ENCODE results near the gene RFFL.

The RFFL gene

DNA sequence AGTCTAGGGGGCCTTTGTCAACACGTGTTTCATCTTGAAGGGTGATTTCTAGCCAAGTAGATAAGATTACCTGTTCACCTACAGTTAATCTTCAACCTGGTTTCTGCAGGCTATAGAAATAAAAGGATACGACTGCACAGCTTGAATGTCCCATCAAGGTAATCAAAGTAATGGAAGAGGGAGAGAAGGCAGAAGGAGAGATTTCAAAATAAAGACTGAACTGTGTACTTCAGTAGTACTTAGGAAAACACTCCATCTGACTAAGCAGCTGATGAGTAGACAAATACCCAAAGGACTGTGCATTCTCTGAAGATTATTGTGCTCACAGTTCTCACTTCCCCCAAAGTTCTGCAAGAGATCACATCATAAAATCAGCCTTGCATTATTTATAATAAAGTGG is 5.8 kb upstream of the RFFL start (continued):
- no peak for TF ChIP-seq IKZF3 (tag by site-specific recombination; IDR thresholded peaks at IDR 0.05)
- TF ChIP-seq, protein P1, sequence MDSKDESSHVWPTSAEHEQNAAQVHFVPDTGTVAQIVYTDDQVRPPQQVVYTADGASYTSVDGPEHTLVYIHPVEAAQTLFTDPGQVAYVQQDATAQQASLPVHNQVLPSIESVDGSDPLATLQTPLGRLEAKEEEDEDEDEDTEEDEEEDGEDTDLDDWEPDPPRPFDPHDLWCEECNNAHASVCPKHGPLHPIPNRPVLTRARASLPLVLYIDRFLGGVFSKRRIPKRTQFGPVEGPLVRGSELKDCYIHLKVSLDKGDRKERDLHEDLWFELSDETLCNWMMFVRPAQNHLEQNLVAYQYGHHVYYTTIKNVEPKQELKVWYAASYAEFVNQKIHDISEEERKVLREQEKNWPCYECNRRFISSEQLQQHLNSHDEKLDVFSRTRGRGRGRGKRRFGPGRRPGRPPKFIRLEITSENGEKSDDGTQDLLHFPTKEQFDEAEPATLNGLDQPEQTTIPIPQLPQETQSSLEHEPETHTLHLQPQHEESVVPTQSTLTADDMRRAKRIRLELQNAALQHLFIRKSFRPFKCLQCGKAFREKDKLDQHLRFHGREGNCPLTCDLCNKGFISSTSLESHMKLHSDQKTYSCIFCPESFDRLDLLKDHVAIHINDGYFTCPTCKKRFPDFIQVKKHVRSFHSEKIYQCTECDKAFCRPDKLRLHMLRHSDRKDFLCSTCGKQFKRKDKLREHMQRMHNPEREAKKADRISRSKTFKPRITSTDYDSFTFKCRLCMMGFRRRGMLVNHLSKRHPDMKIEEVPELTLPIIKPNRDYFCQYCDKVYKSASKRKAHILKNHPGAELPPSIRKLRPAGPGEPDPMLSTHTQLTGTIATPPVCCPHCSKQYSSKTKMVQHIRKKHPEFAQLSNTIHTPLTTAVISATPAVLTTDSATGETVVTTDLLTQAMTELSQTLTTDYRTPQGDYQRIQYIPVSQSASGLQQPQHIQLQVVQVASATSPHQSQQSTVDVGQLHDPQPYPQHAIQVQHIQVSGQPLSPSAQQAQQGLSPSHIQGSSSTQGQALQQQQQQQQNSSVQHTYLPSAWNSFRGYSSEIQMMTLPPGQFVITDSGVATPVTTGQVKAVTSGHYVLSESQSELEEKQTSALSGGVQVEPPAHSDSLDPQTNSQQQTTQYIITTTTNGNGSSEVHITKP (tag by site-specific recombination; IDR thresholded peaks at IDR 0.05), result no peak
- TF ChIP-seq ZNF174 (tag by site-specific recombination; IDR thresholded peaks at IDR 0.05), result no peak
- no peak for TF ChIP-seq KLF8 (tag by site-specific recombination; IDR thresholded peaks at IDR 0.05)
- TF ChIP-seq KLF10 (tag by site-specific recombination; IDR thresholded peaks at IDR 0.05), result no peak
- TF ChIP-seq ZNF16 (tag by site-specific recombination; IDR thresholded peaks at IDR 0.05; ENCODE audit: low read depth), result no peak
- TF ChIP-seq, protein P2, sequence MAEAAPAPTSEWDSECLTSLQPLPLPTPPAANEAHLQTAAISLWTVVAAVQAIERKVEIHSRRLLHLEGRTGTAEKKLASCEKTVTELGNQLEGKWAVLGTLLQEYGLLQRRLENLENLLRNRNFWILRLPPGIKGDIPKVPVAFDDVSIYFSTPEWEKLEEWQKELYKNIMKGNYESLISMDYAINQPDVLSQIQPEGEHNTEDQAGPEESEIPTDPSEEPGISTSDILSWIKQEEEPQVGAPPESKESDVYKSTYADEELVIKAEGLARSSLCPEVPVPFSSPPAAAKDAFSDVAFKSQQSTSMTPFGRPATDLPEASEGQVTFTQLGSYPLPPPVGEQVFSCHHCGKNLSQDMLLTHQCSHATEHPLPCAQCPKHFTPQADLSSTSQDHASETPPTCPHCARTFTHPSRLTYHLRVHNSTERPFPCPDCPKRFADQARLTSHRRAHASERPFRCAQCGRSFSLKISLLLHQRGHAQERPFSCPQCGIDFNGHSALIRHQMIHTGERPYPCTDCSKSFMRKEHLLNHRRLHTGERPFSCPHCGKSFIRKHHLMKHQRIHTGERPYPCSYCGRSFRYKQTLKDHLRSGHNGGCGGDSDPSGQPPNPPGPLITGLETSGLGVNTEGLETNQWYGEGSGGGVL (tag by site-specific recombination; IDR thresholded peaks at IDR 0.05), result no peak
- TF ChIP-seq HOXC10 (CRISPR knock-in tag; IDR thresholded peaks at IDR 0.05), result no peak
- TF ChIP-seq HOXD13 (CRISPR knock-in tag; IDR thresholded peaks at IDR 0.05; ENCODE audit: borderline replicate concordance), result no peak
- no peak for TF ChIP-seq ZNF10 (tag by site-specific recombination; IDR thresholded peaks at IDR 0.05)

DNA sequence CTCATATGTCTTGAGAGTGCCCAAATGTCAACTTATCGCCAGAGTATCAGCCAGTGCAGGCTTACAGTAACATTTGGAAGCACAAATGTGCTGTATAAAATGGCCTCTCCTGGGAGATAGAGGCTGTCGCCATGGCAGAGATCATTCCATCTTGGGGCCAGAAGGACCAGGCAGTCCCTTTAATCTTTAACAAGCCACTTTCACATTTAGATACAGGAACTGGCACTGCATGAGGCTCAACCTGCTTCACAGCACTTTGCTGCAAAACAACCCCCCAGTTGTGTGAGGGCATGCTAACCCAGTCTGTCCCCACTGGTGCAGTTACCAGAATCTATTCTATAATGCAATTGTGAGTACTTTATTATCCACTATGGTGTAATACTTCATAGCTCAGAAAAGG is 4.7 kb upstream of the RFFL start:
- Histone ChIP-seq H3K36me3 (ENCODE audit: control insufficient read depth in 2 of 2, insufficient read depth in 1 of 2, low read length in 2 of 2) (no peaks in the 10 kb centered on the region), H3K9me3 (ENCODE audit: control insufficient read depth, insufficient read depth, low read depth, low read length) (no peaks in the 10 kb centered on the region), H3K4me3 (ENCODE audit: low read depth, low read length) (no peak overlapping the region), H3K27ac (ENCODE audit: extremely low read depth, low read depth, low read length) (no peak overlapping the region), H3K4me1 (ENCODE audit: control insufficient read depth, insufficient read depth, low read length) (peaks cover 13% of the 10 kb centered on the region)
- ChIA-PET POLR2A (interaction anchor here (0.6 kb wide), 1 partner anchor 517 kb away, joined by 4 read pairs; no protein-coding TSS in a partner anchor), CTCF (no interaction called here)
- TF ChIP-seq KLF16 (tag by site-specific recombination; IDR thresholded peaks at IDR 0.05) (no peak), ZNF2 (tag by site-specific recombination; IDR thresholded peaks at IDR 0.05) (no peak), HOXA7 (CRISPR knock-in tag; IDR thresholded peaks at IDR 0.05; ENCODE audit: borderline replicate concordance) (no peak), ZNF473 (tag by site-specific recombination; IDR thresholded peaks at IDR 0.05) (no peak), ZSCAN16 (tag by site-specific recombination; IDR thresholded peaks at IDR 0.05) (no peak), ZXDB (tag by site-specific recombination; IDR thresholded peaks at IDR 0.05) (no peak), ZNF404 (tag by site-specific recombination; IDR thresholded peaks at IDR 0.05) (no peak), SCRT2 (tag by site-specific recombination; IDR thresholded peaks at IDR 0.05) (no peak)
- TF ChIP-seq, protein P3, sequence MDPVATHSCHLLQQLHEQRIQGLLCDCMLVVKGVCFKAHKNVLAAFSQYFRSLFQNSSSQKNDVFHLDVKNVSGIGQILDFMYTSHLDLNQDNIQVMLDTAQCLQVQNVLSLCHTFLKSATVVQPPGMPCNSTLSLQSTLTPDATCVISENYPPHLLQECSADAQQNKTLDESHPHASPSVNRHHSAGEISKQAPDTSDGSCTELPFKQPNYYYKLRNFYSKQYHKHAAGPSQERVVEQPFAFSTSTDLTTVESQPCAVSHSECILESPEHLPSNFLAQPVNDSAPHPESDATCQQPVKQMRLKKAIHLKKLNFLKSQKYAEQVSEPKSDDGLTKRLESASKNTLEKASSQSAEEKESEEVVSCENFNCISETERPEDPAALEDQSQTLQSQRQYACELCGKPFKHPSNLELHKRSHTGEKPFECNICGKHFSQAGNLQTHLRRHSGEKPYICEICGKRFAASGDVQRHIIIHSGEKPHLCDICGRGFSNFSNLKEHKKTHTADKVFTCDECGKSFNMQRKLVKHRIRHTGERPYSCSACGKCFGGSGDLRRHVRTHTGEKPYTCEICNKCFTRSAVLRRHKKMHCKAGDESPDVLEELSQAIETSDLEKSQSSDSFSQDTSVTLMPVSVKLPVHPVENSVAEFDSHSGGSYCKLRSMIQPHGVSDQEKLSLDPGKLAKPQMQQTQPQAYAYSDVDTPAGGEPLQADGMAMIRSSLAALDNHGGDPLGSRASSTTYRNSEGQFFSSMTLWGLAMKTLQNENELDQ (tag by site-specific recombination; IDR thresholded peaks at IDR 0.05; ENCODE audit: low read depth), result no peak
- TF ChIP-seq, protein P2 (tag by site-specific recombination; IDR thresholded peaks at IDR 0.05), result no peak
- TF ChIP-seq, protein P4, sequence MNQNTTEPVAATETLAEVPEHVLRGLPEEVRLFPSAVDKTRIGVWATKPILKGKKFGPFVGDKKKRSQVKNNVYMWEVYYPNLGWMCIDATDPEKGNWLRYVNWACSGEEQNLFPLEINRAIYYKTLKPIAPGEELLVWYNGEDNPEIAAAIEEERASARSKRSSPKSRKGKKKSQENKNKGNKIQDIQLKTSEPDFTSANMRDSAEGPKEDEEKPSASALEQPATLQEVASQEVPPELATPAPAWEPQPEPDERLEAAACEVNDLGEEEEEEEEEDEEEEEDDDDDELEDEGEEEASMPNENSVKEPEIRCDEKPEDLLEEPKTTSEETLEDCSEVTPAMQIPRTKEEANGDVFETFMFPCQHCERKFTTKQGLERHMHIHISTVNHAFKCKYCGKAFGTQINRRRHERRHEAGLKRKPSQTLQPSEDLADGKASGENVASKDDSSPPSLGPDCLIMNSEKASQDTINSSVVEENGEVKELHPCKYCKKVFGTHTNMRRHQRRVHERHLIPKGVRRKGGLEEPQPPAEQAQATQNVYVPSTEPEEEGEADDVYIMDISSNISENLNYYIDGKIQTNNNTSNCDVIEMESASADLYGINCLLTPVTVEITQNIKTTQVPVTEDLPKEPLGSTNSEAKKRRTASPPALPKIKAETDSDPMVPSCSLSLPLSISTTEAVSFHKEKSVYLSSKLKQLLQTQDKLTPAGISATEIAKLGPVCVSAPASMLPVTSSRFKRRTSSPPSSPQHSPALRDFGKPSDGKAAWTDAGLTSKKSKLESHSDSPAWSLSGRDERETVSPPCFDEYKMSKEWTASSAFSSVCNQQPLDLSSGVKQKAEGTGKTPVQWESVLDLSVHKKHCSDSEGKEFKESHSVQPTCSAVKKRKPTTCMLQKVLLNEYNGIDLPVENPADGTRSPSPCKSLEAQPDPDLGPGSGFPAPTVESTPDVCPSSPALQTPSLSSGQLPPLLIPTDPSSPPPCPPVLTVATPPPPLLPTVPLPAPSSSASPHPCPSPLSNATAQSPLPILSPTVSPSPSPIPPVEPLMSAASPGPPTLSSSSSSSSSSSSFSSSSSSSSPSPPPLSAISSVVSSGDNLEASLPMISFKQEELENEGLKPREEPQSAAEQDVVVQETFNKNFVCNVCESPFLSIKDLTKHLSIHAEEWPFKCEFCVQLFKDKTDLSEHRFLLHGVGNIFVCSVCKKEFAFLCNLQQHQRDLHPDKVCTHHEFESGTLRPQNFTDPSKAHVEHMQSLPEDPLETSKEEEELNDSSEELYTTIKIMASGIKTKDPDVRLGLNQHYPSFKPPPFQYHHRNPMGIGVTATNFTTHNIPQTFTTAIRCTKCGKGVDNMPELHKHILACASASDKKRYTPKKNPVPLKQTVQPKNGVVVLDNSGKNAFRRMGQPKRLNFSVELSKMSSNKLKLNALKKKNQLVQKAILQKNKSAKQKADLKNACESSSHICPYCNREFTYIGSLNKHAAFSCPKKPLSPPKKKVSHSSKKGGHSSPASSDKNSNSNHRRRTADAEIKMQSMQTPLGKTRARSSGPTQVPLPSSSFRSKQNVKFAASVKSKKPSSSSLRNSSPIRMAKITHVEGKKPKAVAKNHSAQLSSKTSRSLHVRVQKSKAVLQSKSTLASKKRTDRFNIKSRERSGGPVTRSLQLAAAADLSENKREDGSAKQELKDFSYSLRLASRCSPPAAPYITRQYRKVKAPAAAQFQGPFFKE (tag by site-specific recombination; IDR thresholded peaks at IDR 0.05; ENCODE audit: borderline replicate concordance), result no peak
